ENCODE data around the gene APOM.

DNA sequence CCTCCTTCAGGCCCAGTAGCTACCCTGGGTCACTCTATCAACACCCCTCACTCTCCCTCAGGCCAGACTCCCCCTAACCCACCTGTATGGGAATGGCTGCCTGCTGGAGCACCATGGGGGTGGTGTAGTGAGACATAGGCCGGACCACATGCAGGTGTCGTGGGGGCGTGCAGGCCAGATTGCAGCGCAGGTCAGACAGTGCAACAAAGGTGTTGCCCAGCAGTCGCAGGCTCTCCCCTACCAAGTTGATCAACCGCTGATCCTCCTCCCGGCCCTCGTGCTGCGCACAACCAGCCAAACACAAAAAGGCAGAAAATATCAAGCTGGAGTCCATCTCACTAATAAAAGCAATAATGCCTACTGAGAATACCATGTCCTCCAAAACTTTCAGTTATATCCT lies 10.4 kb upstream of the APOM start:
- no peak for TF ChIP-seq POLR2A (IDR thresholded peaks at IDR 0.05)
- TF ChIP-seq, protein P1, sequence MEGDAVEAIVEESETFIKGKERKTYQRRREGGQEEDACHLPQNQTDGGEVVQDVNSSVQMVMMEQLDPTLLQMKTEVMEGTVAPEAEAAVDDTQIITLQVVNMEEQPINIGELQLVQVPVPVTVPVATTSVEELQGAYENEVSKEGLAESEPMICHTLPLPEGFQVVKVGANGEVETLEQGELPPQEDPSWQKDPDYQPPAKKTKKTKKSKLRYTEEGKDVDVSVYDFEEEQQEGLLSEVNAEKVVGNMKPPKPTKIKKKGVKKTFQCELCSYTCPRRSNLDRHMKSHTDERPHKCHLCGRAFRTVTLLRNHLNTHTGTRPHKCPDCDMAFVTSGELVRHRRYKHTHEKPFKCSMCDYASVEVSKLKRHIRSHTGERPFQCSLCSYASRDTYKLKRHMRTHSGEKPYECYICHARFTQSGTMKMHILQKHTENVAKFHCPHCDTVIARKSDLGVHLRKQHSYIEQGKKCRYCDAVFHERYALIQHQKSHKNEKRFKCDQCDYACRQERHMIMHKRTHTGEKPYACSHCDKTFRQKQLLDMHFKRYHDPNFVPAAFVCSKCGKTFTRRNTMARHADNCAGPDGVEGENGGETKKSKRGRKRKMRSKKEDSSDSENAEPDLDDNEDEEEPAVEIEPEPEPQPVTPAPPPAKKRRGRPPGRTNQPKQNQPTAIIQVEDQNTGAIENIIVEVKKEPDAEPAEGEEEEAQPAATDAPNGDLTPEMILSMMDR (IDR thresholded peaks at IDR 0.05), result no peak

Measured in thyroid gland (tissue), 4 donors.